ENCODE results near the gene MATN1.

Gene MATN1

DNA sequence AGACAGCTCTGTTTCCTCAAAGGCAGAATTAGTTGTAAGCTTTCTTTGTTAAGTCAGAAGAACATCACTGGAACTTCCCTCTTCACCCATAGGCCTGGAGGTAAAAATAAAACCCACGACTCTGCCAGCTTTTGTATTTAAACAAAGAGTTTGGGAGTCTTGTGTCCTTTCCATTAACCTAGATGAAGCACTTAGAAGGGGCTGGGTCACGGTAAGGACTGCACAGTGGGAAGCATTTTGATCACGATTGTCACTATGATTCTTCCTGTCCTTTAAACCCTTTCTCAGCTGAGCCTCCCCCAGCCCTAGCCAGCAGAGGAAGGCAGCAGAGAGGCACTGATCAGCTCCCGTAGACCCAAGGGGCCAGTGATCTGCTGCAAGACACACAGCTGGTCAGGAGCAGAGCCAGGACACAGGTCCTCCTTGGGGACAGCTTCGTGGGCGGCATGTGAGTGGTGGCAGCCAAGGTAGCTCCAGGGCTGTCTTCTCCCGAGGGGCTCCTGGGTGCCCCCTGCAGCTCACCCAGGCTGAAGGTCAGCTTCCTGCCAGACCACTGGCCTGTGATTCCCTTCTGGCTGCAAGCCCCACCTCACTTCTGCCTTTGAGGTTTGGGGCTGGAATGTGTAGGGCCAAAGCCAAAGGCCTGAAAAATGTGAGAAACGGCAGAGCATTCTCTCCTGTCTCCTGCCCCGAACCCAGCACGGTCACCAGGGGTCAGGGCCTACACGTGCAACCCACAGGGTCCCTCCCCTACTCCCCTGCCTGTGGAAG, 38.2 kb upstream of the MATN1 start:
- peak overlapping the region; percentile 67 to 75 for H3K4me3 Mint-ChIP-seq
- H3K27me3 Mint-ChIP-seq = no peaks in the 10 kb centered on the region
- H3K4me1 Mint-ChIP-seq = peaks cover 72 to 100% of the 10 kb centered on the region in 2 donors
- DNase-seq (no peak), ATAC-seq (replicated peaks) (peak; percentile 9 to 10)
- H3K9me3 Mint-ChIP-seq = no peaks in the 10 kb centered on the region
- H3K27ac Mint-ChIP-seq = peak overlapping the region; percentile 94
- peaks cover 11% of the 10 kb centered on the region in 2 donors for H3K36me3 Mint-ChIP-seq

GRCh38 chr1:30760596-30761324, 37.4 kb upstream of the MATN1 start:
- H3K27me3 Mint-ChIP-seq = no peaks in the 10 kb centered on the region
- peak overlapping the region; percentile 94 for H3K27ac Mint-ChIP-seq
- peaks cover 69 to 96% of the 10 kb centered on the region in 2 donors for H3K4me1 Mint-ChIP-seq
- H3K9me3 Mint-ChIP-seq = no peaks in the 10 kb centered on the region
- H3K36me3 Mint-ChIP-seq = peaks cover 16 to 19% of the 10 kb centered on the region in 2 donors
- no peak for DNase-seq
- ATAC-seq (replicated peaks) = no peak
- H3K4me3 Mint-ChIP-seq = peak overlapping the region; percentile 67 to 75

GRCh38 chr1:30759718-30760281, 36.4 kb upstream of the MATN1 start:
- peaks cover 26 to 29% of the 10 kb centered on the region in 2 donors for H3K36me3 Mint-ChIP-seq
- no peak for ATAC-seq (replicated peaks)
- no peaks in the 10 kb centered on the region for H3K9me3 Mint-ChIP-seq
- no peaks in the 10 kb centered on the region for H3K27me3 Mint-ChIP-seq
- H3K27ac Mint-ChIP-seq = peak overlapping the region; percentile 94
- H3K4me1 Mint-ChIP-seq = peaks cover 70 to 96% of the 10 kb centered on the region in 2 donors
- DNase-seq = no peak
- peak overlapping the region; percentile 67 to 75 for H3K4me3 Mint-ChIP-seq

GRCh38 chr1:30758785-30759380, 35.5 kb upstream of the MATN1 start:
- Mint-ChIP-seq H3K9me3 (no peaks in the 10 kb centered on the region), H3K36me3 (peaks cover 29 to 37% of the 10 kb centered on the region in 2 donors), H3K27me3 (no peaks in the 10 kb centered on the region), H3K4me1 (peaks cover 68 to 95% of the 10 kb centered on the region in 2 donors), H3K27ac (peak overlapping the region; percentile 79), H3K4me3 (peak overlapping the region; percentile 88 to 99)
- DNase-seq (no peak), ATAC-seq (replicated peaks) (no peak)

GRCh38 chr1:30758121-30758688, 34.8 kb upstream of the MATN1 start:
- no peaks in the 10 kb centered on the region for H3K27me3 Mint-ChIP-seq
- no peak for ATAC-seq (replicated peaks)
- no peaks in the 10 kb centered on the region for H3K9me3 Mint-ChIP-seq
- H3K36me3 Mint-ChIP-seq = peaks cover 36 to 44% of the 10 kb centered on the region in 2 donors
- peak overlapping the region; percentile 100 for H3K27ac Mint-ChIP-seq
- no peak for DNase-seq
- peak overlapping the region; percentile 88 to 99 for H3K4me3 Mint-ChIP-seq
- peaks cover 69 to 95% of the 10 kb centered on the region in 2 donors for H3K4me1 Mint-ChIP-seq

DNA sequence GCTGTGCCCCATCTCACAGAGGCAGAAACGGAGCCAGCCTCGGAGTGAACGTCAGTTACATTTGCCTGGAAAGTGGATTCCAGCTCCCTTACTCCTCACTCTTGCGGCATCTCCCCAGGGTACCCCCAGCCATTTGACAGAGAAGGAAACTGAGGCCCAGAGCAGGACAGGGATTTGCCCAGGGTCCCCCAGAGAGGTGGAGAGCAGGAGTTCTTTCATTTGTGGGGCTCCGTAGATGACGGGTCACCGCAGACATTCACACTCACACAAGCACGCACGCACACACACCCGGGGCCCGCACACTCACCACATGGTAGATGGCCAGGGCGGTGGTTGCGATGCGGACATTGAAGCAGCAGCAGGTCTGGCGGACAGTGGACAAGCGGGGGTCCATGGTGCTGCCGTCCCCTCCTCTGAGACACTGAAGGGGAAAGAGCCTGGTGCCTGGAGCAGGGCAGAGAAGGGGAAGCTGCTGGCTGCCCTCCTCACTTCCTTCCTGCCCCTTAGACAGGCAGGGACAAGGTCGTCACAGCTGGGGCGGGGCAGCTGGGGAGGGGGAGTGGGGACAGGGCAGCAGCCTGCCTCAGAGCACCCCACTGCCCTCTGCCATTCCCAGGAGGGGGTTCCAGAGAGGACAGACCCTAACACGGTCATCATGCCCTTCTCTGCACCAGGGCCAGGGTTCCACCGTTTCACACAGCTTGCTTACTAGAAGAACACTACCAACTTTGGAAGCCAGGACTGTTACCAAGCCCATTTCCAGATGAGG, 34.2 kb upstream of the MATN1 start, which contains the start of gene LAPTM5:
Gene LAPTM5 (minus strand): TSS at position 423 of the 769 bp plus-strand sequence. CDS start 29 bp downstream, at position 394.
- Mint-ChIP-seq H3K4me1 (peaks cover 63 to 95% of the 10 kb centered on the region in 2 donors), H3K4me3 (peak within 1 kb of the TSS; percentile 88 to 99), H3K27me3 (no peaks in the 10 kb centered on the region), H3K36me3 (peaks cover 40 to 49% of the 10 kb centered on the region in 2 donors), H3K27ac (peak within 1 kb of the TSS; percentile 100), H3K9me3 (no peaks in the 10 kb centered on the region)
- ATAC-seq (replicated peaks) (peak; percentile 26 to 31), DNase-seq (peak; percentile 71)

GRCh38 chr1:30756545-30757351, 33.4 kb upstream of the MATN1 start:
- no peaks in the 10 kb centered on the region for H3K9me3 Mint-ChIP-seq
- peak overlapping the region; percentile 100 for H3K27ac Mint-ChIP-seq
- H3K36me3 Mint-ChIP-seq = peaks cover 46 to 57% of the 10 kb centered on the region in 2 donors
- H3K4me1 Mint-ChIP-seq = peaks cover 64 to 95% of the 10 kb centered on the region in 2 donors
- no peaks in the 10 kb centered on the region for H3K27me3 Mint-ChIP-seq
- ATAC-seq (replicated peaks) (peak; percentile 38 to 47), DNase-seq (peak; percentile 81)
- peak overlapping the region; percentile 88 to 99 for H3K4me3 Mint-ChIP-seq

DNA sequence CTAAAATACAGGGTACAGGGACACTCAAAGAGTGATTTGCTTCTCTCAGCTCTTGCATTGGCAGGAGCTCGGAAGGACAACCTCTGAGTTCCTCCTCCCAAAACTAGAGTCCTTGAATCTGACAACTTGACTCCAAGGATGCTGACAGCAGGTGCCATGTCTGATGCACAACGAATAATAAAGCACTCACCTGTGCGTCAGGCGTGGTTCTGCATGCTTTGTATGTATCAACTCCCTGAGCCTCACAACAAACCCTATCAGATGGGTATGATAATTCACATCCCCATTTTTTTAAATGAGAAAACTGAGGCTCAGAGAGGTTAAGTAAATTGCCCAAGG, 32.8 kb upstream of the MATN1 start:
- no peak for DNase-seq
- Mint-ChIP-seq H3K9me3 (no peaks in the 10 kb centered on the region), H3K4me1 (peaks cover 62 to 95% of the 10 kb centered on the region in 2 donors), H3K27ac (peak overlapping the region; percentile 100), H3K36me3 (peaks cover 47 to 61% of the 10 kb centered on the region in 2 donors), H3K27me3 (no peaks in the 10 kb centered on the region), H3K4me3 (peak overlapping the region; percentile 88 to 99)
- ATAC-seq (replicated peaks) = no peak

GRCh38 chr1:30755746-30756145, 32.4 kb upstream of the MATN1 start:
- H3K36me3 Mint-ChIP-seq = peaks cover 50 to 66% of the 10 kb centered on the region in 2 donors
- H3K9me3 Mint-ChIP-seq = no peaks in the 10 kb centered on the region
- no peaks in the 10 kb centered on the region for H3K27me3 Mint-ChIP-seq
- peaks cover 61 to 95% of the 10 kb centered on the region in 2 donors for H3K4me1 Mint-ChIP-seq
- peak overlapping the region; percentile 88 to 99 for H3K4me3 Mint-ChIP-seq
- no peak for DNase-seq
- ATAC-seq (replicated peaks) = no peak
- peak overlapping the region; percentile 100 for H3K27ac Mint-ChIP-seq

GRCh38 chr1:30755334-30755733, 31.9 kb upstream of the MATN1 start:
- Mint-ChIP-seq H3K4me3 (peak overlapping the region; percentile 88 to 99), H3K9me3 (no peaks in the 10 kb centered on the region), H3K27me3 (no peaks in the 10 kb centered on the region), H3K4me1 (peaks cover 62 to 95% of the 10 kb centered on the region in 2 donors), H3K36me3 (peaks cover 54 to 70% of the 10 kb centered on the region in 2 donors), H3K27ac (peak overlapping the region; percentile 100)
- no peak for DNase-seq
- no peak for ATAC-seq (replicated peaks)

DNA sequence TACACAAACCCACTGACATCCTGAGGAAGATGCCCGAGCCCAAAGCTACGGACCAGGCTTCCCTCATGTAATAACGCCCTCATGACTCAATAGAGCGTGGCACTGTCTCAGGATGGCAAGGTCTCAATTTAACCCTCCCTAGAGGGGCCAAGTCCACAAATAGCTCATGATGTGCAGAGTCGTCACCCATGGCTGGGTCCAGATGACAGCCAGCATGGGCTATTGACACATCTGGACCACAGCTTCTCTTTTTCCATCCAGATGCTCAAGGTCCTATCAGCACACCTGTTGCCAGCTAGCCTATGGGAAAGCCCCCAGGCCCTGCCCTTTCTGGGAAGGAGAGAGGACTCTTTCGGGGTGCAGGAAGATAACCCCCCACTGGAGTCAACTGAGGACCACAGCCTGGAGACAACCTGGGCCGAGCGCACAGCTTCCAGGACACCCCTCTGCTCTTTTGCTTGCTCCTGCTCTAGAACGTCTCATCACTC, 31.3 kb upstream of the MATN1 start:
- Mint-ChIP-seq H3K4me1 (peaks cover 62 to 95% of the 10 kb centered on the region in 2 donors), H3K27ac (peak overlapping the region; percentile 100), H3K36me3 (peaks cover 57 to 76% of the 10 kb centered on the region in 2 donors), H3K4me3 (peak overlapping the region; percentile 88 to 99), H3K27me3 (no peaks in the 10 kb centered on the region), H3K9me3 (no peaks in the 10 kb centered on the region)
- ATAC-seq (replicated peaks) = peak; percentile 64 to 74
- DNase-seq = peak; percentile 93

DNA sequence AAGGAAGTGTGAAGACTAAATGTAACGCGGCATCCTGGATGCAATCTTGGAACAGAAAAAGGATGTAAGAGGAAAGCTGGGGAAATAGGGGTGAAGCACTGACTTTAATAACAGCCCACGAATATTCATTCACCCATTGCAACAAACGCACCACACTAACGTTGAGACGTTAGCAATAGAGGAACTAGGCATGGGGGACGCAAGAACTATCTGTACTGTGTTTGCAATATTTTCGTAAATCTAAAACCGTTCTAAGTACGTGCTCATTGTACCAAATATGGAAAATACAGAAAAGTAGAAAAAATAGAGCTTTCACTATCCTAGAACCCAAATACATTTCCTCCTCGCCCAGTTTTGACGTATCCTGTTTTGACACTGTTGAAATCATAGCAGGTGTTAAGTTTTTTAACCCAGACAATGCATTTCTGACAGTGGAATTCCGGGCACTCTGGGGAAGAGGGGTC, 30.3 kb upstream of the MATN1 start:
- Mint-ChIP-seq H3K27me3 (no peaks in the 10 kb centered on the region), H3K9me3 (no peaks in the 10 kb centered on the region), H3K27ac (peak overlapping the region; percentile 100), H3K4me1 (peaks cover 67 to 95% of the 10 kb centered on the region in 2 donors), H3K36me3 (peaks cover 67 to 86% of the 10 kb centered on the region in 2 donors), H3K4me3 (peak overlapping the region; percentile 88 to 99)
- ATAC-seq (replicated peaks) (peak; percentile 26 to 28), DNase-seq (peak; percentile 63)
